ENCODE measurements around the gene KCNK4.

DNA sequence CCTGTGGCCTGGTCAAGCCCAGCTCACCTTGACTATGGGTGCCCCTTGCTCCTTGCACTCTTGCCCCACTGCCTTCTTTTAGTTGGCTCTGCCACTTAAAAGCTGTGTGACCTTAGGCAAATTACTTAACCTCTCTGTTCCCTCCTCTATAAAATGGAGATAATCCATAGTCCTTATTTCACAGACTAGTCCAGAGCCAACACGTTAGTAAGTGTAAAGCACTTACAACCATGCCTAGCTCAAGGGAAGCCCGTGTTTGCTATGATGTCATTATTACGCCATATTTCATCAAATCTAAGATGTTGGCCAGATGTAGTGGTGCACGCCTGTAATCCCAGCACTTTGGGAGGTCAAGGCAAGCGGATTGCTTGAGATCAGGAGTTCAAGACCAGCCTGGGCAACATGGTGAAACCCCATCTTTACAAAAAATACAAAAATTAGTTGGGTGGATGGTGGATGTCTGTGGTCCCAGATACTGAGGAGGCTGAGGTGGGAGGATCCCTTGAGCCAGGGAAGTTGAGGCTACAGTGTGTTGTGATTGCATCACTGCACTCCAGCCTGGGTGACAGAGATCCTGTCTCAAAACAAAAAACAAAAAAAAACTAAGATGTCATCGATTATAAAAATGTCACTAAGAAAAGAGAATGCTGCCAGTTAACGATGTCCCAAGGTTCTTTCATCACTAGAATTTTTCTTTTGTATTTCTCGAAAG, 46.6 kb downstream of the KCNK4 start:
- TF ChIP-seq, protein P1, sequence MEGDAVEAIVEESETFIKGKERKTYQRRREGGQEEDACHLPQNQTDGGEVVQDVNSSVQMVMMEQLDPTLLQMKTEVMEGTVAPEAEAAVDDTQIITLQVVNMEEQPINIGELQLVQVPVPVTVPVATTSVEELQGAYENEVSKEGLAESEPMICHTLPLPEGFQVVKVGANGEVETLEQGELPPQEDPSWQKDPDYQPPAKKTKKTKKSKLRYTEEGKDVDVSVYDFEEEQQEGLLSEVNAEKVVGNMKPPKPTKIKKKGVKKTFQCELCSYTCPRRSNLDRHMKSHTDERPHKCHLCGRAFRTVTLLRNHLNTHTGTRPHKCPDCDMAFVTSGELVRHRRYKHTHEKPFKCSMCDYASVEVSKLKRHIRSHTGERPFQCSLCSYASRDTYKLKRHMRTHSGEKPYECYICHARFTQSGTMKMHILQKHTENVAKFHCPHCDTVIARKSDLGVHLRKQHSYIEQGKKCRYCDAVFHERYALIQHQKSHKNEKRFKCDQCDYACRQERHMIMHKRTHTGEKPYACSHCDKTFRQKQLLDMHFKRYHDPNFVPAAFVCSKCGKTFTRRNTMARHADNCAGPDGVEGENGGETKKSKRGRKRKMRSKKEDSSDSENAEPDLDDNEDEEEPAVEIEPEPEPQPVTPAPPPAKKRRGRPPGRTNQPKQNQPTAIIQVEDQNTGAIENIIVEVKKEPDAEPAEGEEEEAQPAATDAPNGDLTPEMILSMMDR (IDR thresholded peaks at IDR 0.05; ENCODE audit: insufficient read depth, low read length) = no peak
- TF ChIP-seq POLR2AphosphoS5 (IDR thresholded peaks at IDR 0.05; ENCODE audit: low read depth) = no peak
- no peak for TF ChIP-seq GABPA (IDR thresholded peaks at IDR 0.05; ENCODE audit: low read depth)
- TF ChIP-seq SPI1 (IDR thresholded peaks at IDR 0.05; ENCODE audit: borderline replicate concordance, low read depth) = no peak

Measured in HL-60 (cell line).